ENCODE results near the gene RUFY4.

The RUFY4 gene

DNA sequence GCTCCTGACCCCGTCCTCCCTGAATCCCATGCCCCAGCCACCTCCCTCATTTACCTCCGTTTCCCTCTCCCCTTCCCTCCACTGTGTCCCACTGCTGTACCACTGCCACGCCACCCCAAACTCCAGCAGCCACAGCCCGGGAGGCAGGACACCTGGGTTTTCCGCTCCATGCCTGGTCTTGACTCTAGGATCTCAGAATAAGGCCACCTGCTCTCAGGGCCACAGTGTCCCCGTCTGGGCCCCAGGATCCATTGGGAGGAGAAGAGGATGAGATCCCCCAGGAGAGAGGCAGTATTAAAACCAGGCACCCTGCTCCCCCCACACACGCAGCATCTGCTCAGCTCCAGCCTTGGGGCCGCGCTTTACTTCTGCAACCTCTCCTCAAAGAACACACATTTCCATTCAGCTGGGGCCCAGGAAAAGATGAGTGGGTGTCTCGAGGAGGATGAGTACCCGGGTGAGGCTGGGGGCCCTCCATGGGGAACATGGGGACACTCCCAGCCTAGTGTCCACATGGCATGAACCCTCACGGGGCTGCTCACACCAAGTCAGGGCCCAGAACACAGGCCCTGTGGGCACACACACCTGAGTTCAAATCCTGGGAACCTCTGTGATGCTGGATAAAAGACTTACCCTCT lies 33.5 kb upstream of the RUFY4 start:
- TF ChIP-seq POLR2AphosphoS5 (IDR thresholded peaks at IDR 0.05; ENCODE audit: low read depth, low read length) (no peak), TAF1 (IDR thresholded peaks at IDR 0.05; ENCODE audit: borderline replicate concordance, insufficient read depth, low read length) (no peak), SIN3A (IDR thresholded peaks at IDR 0.05; ENCODE audit: borderline replicate concordance, insufficient read depth, low read length) (no peak), FOXP2 (optimal IDR thresholded peaks at IDR 0.05; ENCODE audit: borderline replicate concordance, extremely low read depth, extremely low read length, insufficient read depth) (no peak)
- TF ChIP-seq, protein P1, sequence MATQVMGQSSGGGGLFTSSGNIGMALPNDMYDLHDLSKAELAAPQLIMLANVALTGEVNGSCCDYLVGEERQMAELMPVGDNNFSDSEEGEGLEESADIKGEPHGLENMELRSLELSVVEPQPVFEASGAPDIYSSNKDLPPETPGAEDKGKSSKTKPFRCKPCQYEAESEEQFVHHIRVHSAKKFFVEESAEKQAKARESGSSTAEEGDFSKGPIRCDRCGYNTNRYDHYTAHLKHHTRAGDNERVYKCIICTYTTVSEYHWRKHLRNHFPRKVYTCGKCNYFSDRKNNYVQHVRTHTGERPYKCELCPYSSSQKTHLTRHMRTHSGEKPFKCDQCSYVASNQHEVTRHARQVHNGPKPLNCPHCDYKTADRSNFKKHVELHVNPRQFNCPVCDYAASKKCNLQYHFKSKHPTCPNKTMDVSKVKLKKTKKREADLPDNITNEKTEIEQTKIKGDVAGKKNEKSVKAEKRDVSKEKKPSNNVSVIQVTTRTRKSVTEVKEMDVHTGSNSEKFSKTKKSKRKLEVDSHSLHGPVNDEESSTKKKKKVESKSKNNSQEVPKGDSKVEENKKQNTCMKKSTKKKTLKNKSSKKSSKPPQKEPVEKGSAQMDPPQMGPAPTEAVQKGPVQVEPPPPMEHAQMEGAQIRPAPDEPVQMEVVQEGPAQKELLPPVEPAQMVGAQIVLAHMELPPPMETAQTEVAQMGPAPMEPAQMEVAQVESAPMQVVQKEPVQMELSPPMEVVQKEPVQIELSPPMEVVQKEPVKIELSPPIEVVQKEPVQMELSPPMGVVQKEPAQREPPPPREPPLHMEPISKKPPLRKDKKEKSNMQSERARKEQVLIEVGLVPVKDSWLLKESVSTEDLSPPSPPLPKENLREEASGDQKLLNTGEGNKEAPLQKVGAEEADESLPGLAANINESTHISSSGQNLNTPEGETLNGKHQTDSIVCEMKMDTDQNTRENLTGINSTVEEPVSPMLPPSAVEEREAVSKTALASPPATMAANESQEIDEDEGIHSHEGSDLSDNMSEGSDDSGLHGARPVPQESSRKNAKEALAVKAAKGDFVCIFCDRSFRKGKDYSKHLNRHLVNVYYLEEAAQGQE (IDR thresholded peaks at IDR 0.05; ENCODE audit: insufficient read depth in 1 of 2, low read depth in 2 of 2, low read length in 2 of 2): no peak

DNA sequence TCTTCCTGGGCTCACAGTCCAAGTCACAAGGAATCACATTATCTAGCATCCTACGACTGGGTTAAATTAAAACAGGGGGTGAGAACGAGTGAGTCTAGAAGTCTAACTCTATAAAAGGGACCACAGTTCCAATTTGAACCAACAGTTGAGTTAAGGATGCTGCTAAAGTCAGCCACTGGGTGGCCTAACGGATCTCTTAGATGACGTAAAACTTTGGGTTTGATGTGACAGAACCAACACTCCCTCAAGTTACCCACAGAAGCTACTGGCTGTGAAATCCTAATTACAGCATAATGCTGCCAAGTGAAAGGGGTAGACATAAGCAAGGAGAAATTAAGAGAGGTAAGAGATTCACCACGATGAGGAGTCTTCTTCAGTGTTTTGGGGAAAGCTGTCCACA lies 32.7 kb upstream of the RUFY4 start:
- TF ChIP-seq, protein P1 (IDR thresholded peaks at IDR 0.05; ENCODE audit: insufficient read depth in 1 of 2, low read depth in 2 of 2, low read length in 2 of 2): no peak
- TF ChIP-seq TAF1 (IDR thresholded peaks at IDR 0.05; ENCODE audit: borderline replicate concordance, insufficient read depth, low read length): no peak
- no peak for TF ChIP-seq FOXP2 (optimal IDR thresholded peaks at IDR 0.05; ENCODE audit: borderline replicate concordance, extremely low read depth, extremely low read length, insufficient read depth)
- TF ChIP-seq SIN3A (IDR thresholded peaks at IDR 0.05; ENCODE audit: borderline replicate concordance, insufficient read depth, low read length): no peak
- no peak for TF ChIP-seq POLR2AphosphoS5 (IDR thresholded peaks at IDR 0.05; ENCODE audit: low read depth, low read length)

DNA sequence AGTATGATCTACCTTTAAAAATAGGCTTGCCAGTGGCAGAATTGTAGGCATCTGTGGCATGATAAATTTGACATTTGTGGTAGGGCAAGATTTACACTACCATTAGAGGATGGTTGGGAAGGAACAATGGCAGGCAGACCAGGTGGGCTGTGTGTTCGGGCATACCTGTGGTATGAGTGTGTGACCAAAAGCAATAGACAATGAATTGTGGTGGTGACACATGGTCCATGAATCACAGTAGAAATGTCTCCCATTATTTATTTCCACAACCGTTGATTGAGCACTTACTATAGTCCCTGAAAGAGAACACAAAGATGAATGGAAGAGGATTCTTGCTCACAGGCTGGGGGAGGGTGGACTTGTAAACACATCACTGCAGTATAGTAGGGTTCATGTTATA lies 29.9 kb upstream of the RUFY4 start:
- TF ChIP-seq, protein P1 (IDR thresholded peaks at IDR 0.05; ENCODE audit: insufficient read depth in 1 of 2, low read depth in 2 of 2, low read length in 2 of 2): no peak
- TF ChIP-seq SIN3A (IDR thresholded peaks at IDR 0.05; ENCODE audit: borderline replicate concordance, insufficient read depth, low read length) (no peak), POLR2AphosphoS5 (IDR thresholded peaks at IDR 0.05; ENCODE audit: low read depth, low read length) (no peak), FOXP2 (optimal IDR thresholded peaks at IDR 0.05; ENCODE audit: borderline replicate concordance, extremely low read depth, extremely low read length, insufficient read depth) (no peak), TAF1 (IDR thresholded peaks at IDR 0.05; ENCODE audit: borderline replicate concordance, insufficient read depth, low read length) (no peak)

DNA sequence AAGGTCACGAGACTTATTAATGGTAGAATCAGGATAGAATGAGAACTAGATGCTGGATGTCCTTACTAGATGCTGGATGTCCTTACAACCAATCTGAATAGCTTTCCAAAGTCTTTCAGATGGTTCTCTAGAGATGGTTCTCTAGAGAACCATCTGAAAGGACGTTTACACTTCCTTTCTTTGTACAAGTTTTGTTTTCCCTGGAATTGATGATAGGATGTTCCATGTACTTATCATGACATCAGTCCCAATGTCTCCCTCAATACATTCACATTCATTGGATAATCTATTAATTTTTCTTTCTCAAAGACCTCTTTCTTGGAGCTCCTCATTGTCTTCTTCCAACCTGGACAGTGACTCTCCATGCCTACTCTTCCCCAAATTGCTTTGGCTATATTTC lies 28.2 kb upstream of the RUFY4 start:
- TF ChIP-seq, protein P1 (IDR thresholded peaks at IDR 0.05; ENCODE audit: insufficient read depth in 1 of 2, low read depth in 2 of 2, low read length in 2 of 2): no peak
- TF ChIP-seq FOXP2 (optimal IDR thresholded peaks at IDR 0.05; ENCODE audit: borderline replicate concordance, extremely low read depth, extremely low read length, insufficient read depth) (no peak), POLR2AphosphoS5 (IDR thresholded peaks at IDR 0.05; ENCODE audit: low read depth, low read length) (no peak), SIN3A (IDR thresholded peaks at IDR 0.05; ENCODE audit: borderline replicate concordance, insufficient read depth, low read length) (no peak), TAF1 (IDR thresholded peaks at IDR 0.05; ENCODE audit: borderline replicate concordance, insufficient read depth, low read length) (no peak)
